Activated CD4-positive, alpha-beta T cell treated with anti-CD3 and anti-CD28 coated beads, Interleukin-2, amount 10 ng/mL, durations not matched to agents 7 days and 5 days (primary cell): ENCODE results near the gene CDCA7. TPM values are rescaled to one million over a fixed set of nuclear protein-coding genes. Genes with fewer than 3 reads are reported as not detected.
"Not testable (repeated sequence)": the region's sequence is repeated elsewhere in the genome, so short reads cannot be mapped to it uniquely, and the experiment has no call there.

Source experiments
- CTCF ChIA-PET: fragments of 350-600 bp; sonication (Branson Sonifier 250); formaldehyde crosslinking; loops from one replicate; lab custom pipeline; 2021; ENCODE audit warnings: antibody characterized with exemption; lab: Charles Lee
- POLR2A ChIA-PET: fragments of 350-600 bp; sonication (Branson Sonifier 250); formaldehyde crosslinking; loops from one replicate; lab custom pipeline; 2021; ENCODE audit warnings: antibody characterized with exemption; lab: Charles Lee
- DNase-seq: peaks from one replicate; pipeline ENCODE4 v3.0.0-alpha.2; 2020
- H3K27ac Mint-ChIP-seq: one replicate; pipeline ENCODE4 v1.8.0; 2021; ENCODE audit warnings: mild to moderate bottlenecking, moderate library complexity, mixed read lengths
- H3K27me3 Mint-ChIP-seq: one replicate; pipeline ENCODE4 v1.8.0; 2021; ENCODE audit warnings: mixed read lengths
- H3K36me3 Mint-ChIP-seq: one replicate; pipeline ENCODE4 v1.8.0; 2021; ENCODE audit warnings: low read depth, mixed read lengths
- H3K4me1 Mint-ChIP-seq: one replicate; pipeline ENCODE4 v1.8.0; 2021; ENCODE audit warnings: mixed read lengths
- H3K4me3 Mint-ChIP-seq: one replicate; pipeline ENCODE4 v1.8.0; 2021; ENCODE audit warnings: mild to moderate bottlenecking, moderate library complexity, mixed read lengths
- H3K9me3 Mint-ChIP-seq: one replicate; pipeline ENCODE4 v1.8.0; 2021; ENCODE audit warnings: mixed read lengths
- total RNA-seq, 2 experiments: library from RNA; stranded (reverse); gene quantifications; one replicate each; pipeline ENCODE4 v1.2.3, GENCODE V29; 2021

The CDCA7 gene
- total RNA-seq, 2 experiments from 2014 or later: 105 to 113 TPM

DNA sequence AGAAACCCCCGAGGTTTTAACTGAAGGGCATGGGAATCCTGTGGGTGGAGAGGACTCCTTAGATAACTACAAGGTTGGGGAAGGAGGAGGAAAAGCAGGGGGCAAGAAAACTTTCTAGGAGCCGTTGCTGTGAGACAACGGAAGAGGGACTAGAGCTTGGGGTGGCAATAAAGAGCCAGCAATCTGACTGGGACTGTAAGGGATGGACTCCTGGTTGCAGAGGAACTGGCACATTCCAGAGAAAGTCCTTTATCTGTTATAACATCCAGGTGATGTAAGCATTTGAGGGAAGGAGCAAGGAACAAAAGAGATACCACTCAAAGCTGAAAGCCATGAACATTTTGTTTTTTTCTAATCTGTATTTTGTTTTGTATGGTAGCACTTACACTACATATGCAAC, 16.4 kb downstream of the CDCA7 start:
- POLR2A ChIA-PET: no interaction called here
- peaks cover 33% of the 10 kb centered on the region for H3K4me1 Mint-ChIP-seq
- H3K36me3 Mint-ChIP-seq: peaks cover 58% of the 10 kb centered on the region
- CTCF ChIA-PET: no interaction called here
- H3K9me3 Mint-ChIP-seq: no peaks in the 10 kb centered on the region
- no peak for DNase-seq
- peak overlapping the region; percentile 81 for H3K27ac Mint-ChIP-seq
- no peaks in the 10 kb centered on the region for H3K27me3 Mint-ChIP-seq
- H3K4me3 Mint-ChIP-seq: no peak overlapping the region

DNA sequence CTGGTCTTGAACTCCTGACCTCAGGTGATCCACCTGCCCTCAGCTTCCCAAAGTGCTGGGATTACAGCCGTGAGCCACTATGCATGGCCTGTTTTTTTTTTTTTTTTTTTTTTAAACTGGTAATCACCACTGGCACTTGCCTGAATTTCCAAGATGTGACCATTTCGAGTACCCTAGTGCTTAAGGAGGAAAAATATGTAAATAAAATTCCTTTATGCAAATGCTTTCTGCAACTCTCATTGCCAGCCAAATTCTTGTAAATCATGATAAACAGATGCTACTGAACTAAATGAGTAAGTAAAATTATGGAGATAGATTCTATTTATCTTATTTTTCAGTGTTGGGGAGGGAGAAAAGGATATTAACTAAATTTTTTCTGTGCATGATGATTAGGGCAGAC, 18.6 kb downstream of the CDCA7 start:
- no peak for DNase-seq
- ChIA-PET CTCF (interaction anchor here (1.3 to 1.6 kb wide), 2 partner anchors 8 to 11 kb away, joined by 3 read pairs; no protein-coding TSS in a partner anchor), POLR2A (no interaction called here)
- no peak overlapping the region for H3K27ac Mint-ChIP-seq
- no peaks in the 10 kb centered on the region for H3K27me3 Mint-ChIP-seq
- no peak overlapping the region for H3K4me3 Mint-ChIP-seq
- H3K4me1 Mint-ChIP-seq: peaks cover 22% of the 10 kb centered on the region
- H3K36me3 Mint-ChIP-seq: peaks cover 46% of the 10 kb centered on the region
- H3K9me3 Mint-ChIP-seq: no peaks in the 10 kb centered on the region

DNA sequence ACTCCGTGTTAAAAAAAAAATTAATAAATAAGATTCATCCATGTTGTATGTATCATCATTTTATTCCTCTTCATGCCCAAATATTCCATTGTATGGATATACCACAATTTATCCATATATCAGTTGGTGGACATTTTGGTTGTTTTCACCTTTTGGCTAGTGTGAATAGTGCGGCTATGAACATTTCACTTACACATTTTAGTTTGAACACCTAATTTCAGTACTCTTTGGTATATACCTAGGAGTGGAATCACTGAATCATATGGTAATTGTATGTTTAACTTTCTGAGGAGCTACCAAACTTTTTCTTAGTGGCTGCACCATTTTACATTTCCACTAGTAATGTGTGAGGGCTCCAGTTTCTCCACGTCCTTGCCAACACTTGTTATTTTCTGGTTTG, 20.0 kb downstream of the CDCA7 start:
- H3K27ac Mint-ChIP-seq: no peak overlapping the region
- peaks cover 36% of the 10 kb centered on the region for H3K36me3 Mint-ChIP-seq
- DNase-seq: no peak
- H3K4me1 Mint-ChIP-seq: peaks cover 13% of the 10 kb centered on the region
- CTCF ChIA-PET: interaction anchor here (1.3 kb wide), 1 partner anchor 10 kb away, joined by 3 read pairs; no protein-coding TSS in a partner anchor
- no peak overlapping the region for H3K4me3 Mint-ChIP-seq
- POLR2A ChIA-PET: no interaction called here
- no peaks in the 10 kb centered on the region for H3K27me3 Mint-ChIP-seq
- no peaks in the 10 kb centered on the region for H3K9me3 Mint-ChIP-seq

GRCh38 chr2:173385534-173385933, 30.9 kb downstream of the CDCA7 start:
- H3K4me1 Mint-ChIP-seq, H3K9me3 Mint-ChIP-seq, H3K4me3 Mint-ChIP-seq, DNase-seq, CTCF ChIA-PET, H3K27me3 Mint-ChIP-seq, H3K27ac Mint-ChIP-seq: not testable (repeated sequence)
- H3K36me3 Mint-ChIP-seq: peaks cover 11% of the 10 kb centered on the region
- POLR2A ChIA-PET: interaction anchor here (0.7 kb wide), 1 partner anchor 9 kb away, joined by 3 read pairs; no protein-coding TSS in a partner anchor

- Mint-ChIP-seq H3K4me1 (no peaks in the 10 kb centered on the region), H3K4me3 (no peak overlapping the region), H3K27ac (no peak overlapping the region), H3K36me3 (peaks cover 8% of the 10 kb centered on the region), H3K9me3 (no peaks in the 10 kb centered on the region), H3K27me3 (no peaks in the 10 kb centered on the region)
- ChIA-PET CTCF (interaction anchor here (0.6 to 0.9 kb wide), 3 partner anchors 14 to 499 kb away, joined by 3 to 4 read pairs (median 4); no protein-coding TSS in a partner anchor), POLR2A (interaction anchor here (0.7 kb wide), 1 partner anchor 8 kb away, joined by 3 read pairs; no protein-coding TSS in a partner anchor)
- no peak for DNase-seq
These were observed 31.5 kb downstream of the CDCA7 start for GRCh38 chr2:173386021-173386737.

- CTCF ChIA-PET: interaction anchor here (0.6 to 0.9 kb wide), 3 partner anchors 13 to 499 kb away, joined by 3 to 4 read pairs (median 4); no protein-coding TSS in a partner anchor
- H3K27ac Mint-ChIP-seq: no peak overlapping the region
- POLR2A ChIA-PET: no interaction called here
- no peaks in the 10 kb centered on the region for H3K9me3 Mint-ChIP-seq
- no peak for DNase-seq
- H3K4me1 Mint-ChIP-seq: no peaks in the 10 kb centered on the region
- H3K36me3 Mint-ChIP-seq: peaks cover 8% of the 10 kb centered on the region
- no peak overlapping the region for H3K4me3 Mint-ChIP-seq
- H3K27me3 Mint-ChIP-seq: no peaks in the 10 kb centered on the region
These were observed 32.0 kb downstream of the CDCA7 start for GRCh38 chr2:173386738-173387065.

DNA sequence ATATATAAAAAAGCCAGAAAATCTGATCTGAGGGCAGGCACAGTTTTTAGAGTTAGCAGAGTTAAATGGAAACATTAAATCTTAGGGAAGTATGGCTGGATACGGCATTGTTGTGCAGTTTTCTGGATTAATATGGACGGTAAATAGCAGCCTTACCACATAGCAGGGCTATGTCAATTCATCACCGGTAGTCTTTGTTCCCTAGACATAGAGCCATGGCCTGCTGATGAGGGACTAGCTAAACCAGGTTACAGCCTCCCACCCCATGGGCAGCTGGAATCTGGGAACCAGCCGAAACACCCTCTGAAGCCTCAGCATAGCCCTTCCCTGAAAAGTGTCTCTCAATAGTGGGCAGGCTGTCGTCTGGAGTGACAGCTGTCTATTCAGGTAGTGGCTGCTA, 32.4 kb downstream of the CDCA7 start:
- Mint-ChIP-seq H3K9me3 (no peaks in the 10 kb centered on the region), H3K4me1 (no peaks in the 10 kb centered on the region), H3K27ac (no peak overlapping the region), H3K36me3 (peaks cover 8% of the 10 kb centered on the region), H3K27me3 (no peaks in the 10 kb centered on the region), H3K4me3 (no peak overlapping the region)
- CTCF ChIA-PET: interaction anchor here (0.6 to 0.9 kb wide), 3 partner anchors 13 to 498 kb away, joined by 3 to 4 read pairs (median 4); no protein-coding TSS in a partner anchor
- POLR2A ChIA-PET: no interaction called here
- DNase-seq: no peak

- ChIA-PET CTCF (no interaction called here), POLR2A (no interaction called here)
- Mint-ChIP-seq H3K27me3 (peaks cover 2% of the 10 kb centered on the region), H3K4me1 (no peaks in the 10 kb centered on the region), H3K36me3 (peaks cover 8% of the 10 kb centered on the region), H3K4me3 (no peak overlapping the region), H3K9me3 (no peaks in the 10 kb centered on the region), H3K27ac (no peak overlapping the region)
- DNase-seq: no peak
These were observed 33.0 kb downstream of the CDCA7 start for GRCh38 chr2:173387660-173388059.

GRCh38 chr2:173388795-173389194, 34.1 kb downstream of the CDCA7 start:
- Mint-ChIP-seq H3K9me3 (no peaks in the 10 kb centered on the region), H3K4me1 (no peaks in the 10 kb centered on the region), H3K27me3 (peaks cover 4% of the 10 kb centered on the region), H3K4me3 (no peak overlapping the region), H3K27ac (no peak overlapping the region), H3K36me3 (peaks cover 5% of the 10 kb centered on the region)
- ChIA-PET CTCF (interaction anchor here (1.2 kb wide), 1 partner anchor 953 kb away, joined by 3 read pairs; no protein-coding TSS in a partner anchor), POLR2A (no interaction called here)
- DNase-seq: no peak

- CTCF ChIA-PET: no interaction called here
- H3K4me1 Mint-ChIP-seq: no peaks in the 10 kb centered on the region
- no peaks in the 10 kb centered on the region for H3K36me3 Mint-ChIP-seq
- POLR2A ChIA-PET: no interaction called here
- H3K27ac Mint-ChIP-seq: no peak overlapping the region
- DNase-seq: no peak
- no peak overlapping the region for H3K4me3 Mint-ChIP-seq
- peaks cover 12% of the 10 kb centered on the region for H3K27me3 Mint-ChIP-seq
- no peaks in the 10 kb centered on the region for H3K9me3 Mint-ChIP-seq
These were observed 35.4 kb downstream of the CDCA7 start for GRCh38 chr2:173390036-173390435.

DNA sequence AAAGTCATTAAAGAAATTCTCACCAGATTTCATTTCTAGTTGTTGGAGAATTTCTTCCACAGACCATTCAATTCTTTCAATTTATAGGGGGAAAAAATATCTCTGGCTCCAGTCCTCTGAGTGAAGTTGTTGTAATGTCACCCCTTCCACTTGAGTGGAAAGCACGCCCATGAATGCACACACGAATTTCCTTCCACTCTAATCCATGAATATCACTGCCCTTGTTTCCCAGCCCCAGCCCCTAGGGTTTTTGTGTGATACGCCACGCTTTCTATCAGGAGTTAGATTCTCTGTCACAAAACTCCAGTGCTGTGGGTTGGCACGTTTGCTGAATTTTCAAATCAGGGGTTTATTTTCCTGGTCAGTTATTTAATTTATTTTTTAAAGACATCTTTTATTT, 38.1 kb downstream of the CDCA7 start:
- POLR2A ChIA-PET: no interaction called here
- H3K27me3 Mint-ChIP-seq: peaks cover 24% of the 10 kb centered on the region
- CTCF ChIA-PET: no interaction called here
- no peak for DNase-seq
- H3K36me3 Mint-ChIP-seq: no peaks in the 10 kb centered on the region
- no peaks in the 10 kb centered on the region for H3K4me1 Mint-ChIP-seq
- no peak overlapping the region for H3K27ac Mint-ChIP-seq
- no peaks in the 10 kb centered on the region for H3K9me3 Mint-ChIP-seq
- H3K4me3 Mint-ChIP-seq: no peak overlapping the region

DNA sequence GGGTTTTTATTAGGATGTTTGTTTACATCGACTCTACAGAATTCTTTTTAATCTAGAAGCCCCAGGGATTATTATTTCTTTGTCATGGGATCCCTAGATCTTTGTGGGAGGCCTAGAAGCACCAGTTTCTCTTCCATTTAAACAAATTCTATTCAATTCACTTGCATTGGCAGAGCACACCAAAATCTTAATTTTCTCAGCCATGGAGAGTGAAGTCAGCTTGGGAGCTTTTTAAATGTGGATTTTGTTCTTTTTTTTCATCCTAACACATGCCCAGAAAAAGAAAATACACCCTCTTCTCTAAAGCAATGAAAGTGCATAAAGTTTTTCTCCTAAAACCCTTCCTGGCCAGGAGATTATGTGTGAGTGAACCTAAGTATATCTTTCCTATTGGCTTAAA, 38.5 kb downstream of the CDCA7 start:
- ChIA-PET CTCF (no interaction called here), POLR2A (no interaction called here)
- no peak for DNase-seq
- Mint-ChIP-seq H3K36me3 (no peaks in the 10 kb centered on the region), H3K27me3 (peaks cover 24% of the 10 kb centered on the region), H3K4me1 (no peaks in the 10 kb centered on the region), H3K27ac (no peak overlapping the region), H3K9me3 (no peaks in the 10 kb centered on the region), H3K4me3 (no peak overlapping the region)

GRCh38 chr2:173393636-173394035, 39.0 kb downstream of the CDCA7 start:
- ChIA-PET CTCF (no interaction called here), POLR2A (no interaction called here)
- Mint-ChIP-seq H3K27ac (no peak overlapping the region), H3K4me3 (no peak overlapping the region), H3K4me1 (no peaks in the 10 kb centered on the region), H3K27me3 (peaks cover 24% of the 10 kb centered on the region), H3K9me3 (no peaks in the 10 kb centered on the region), H3K36me3 (no peaks in the 10 kb centered on the region)
- no peak for DNase-seq
